K562 (cell line): ENCODE data around the gene RTP3. TPM values are rescaled to one million over a fixed set of nuclear protein-coding genes. Genes with fewer than 3 reads are reported as not detected.

Source experiments
- ATAC-seq: fragments of 200-7000 bp; cut with Tn5 transposase; 3 replicates; pipeline ENCODE4 v1.9.1; 2020; ENCODE audit warnings: moderate library complexity
- BruUV-seq: library from RNA; stranded (reverse); fragments of 400-500 nt; replicated peaks from 2 replicates; lab custom pipeline; 2021; lab: Mats Ljungman, UMichigan
- CTCF ChIA-PET: fragments of 300-600 bp; formaldehyde crosslinking; extraction: SDS; loops from one replicate; lab custom pipeline; 2021; ENCODE audit warnings: low intra/inter-chr PET ratio; lab: Yijun Ruan, JAX
- POLR2A ChIA-PET: fragments of 300-600, 350-650 bp; sonication (Branson Sonifier 250); formaldehyde crosslinking; extraction: SDS; loops from one replicate; lab custom pipeline; 2021; ENCODE audit warnings: antibody characterized with exemption, inconsistent platforms; lab: Yijun Ruan, JAX
- DNase-seq, 4 experiments: peaks; one replicate each; pipeline versions ENCODE4 v3.0.0 to v3.0.0-alpha.2; 2011 to 2018; ENCODE audit warnings: low spot score in 3 of 4, mixed read lengths in 3 of 4; ENCODE audit errors: extremely low read depth in 1 of 4
- FAIRE-seq: peaks from 2 replicates; lab custom pipeline; 2011; peaks lifted over from hg19 to GRCh38; lab: Jason Lieb, UNC
- H2AFZ ChIP-seq: 2 replicates; pipeline ENCODE4 v1.6.0; 2011; ENCODE audit warnings: low read depth, low read length, control low read depth, inconsistent platforms
- H3K27ac ChIP-seq: fragments of 200-600 bp; 3 replicates; pipeline ENCODE4 v1.8.0; 2011; ENCODE audit warnings: low read depth, mild to moderate bottlenecking, control low read depth, inconsistent platforms, low read length, moderate library complexity, mixed read lengths; ENCODE audit errors: extremely low read depth
- H3K27me3 ChIP-seq, 2 experiments: fragments of 300-600 bp in 1 of 2; 2 replicates in 1 of 2; 3 replicates in 1 of 2; pipeline versions ENCODE4 v1.6.0 to v1.8.0; 2011; ENCODE audit warnings: inconsistent platforms in 2 of 2, low read length in 2 of 2, mild to moderate bottlenecking in 1 of 2, mixed read lengths in 1 of 2, moderate library complexity in 1 of 2; ENCODE audit not compliant: control insufficient read depth in 2 of 2, insufficient read depth in 2 of 2
- H3K36me3 ChIP-seq: fragments of 300-600 bp; 3 replicates; pipeline ENCODE4 v1.8.0; 2011; ENCODE audit warnings: mild to moderate bottlenecking, low read length, inconsistent platforms; ENCODE audit not compliant: control insufficient read depth, insufficient read depth
- H3K4me1 ChIP-seq, 2 experiments: fragments of 200-600 bp in 1 of 2; replicated peaks in 1 of 2; 2 replicates in 1 of 2; 3 replicates in 1 of 2; pipeline versions ENCODE4 v1.5.1 to v1.8.0; 2011; ENCODE audit warnings: inconsistent platforms in 2 of 2, low read length in 2 of 2, mild to moderate bottlenecking in 1 of 2, mixed read lengths in 1 of 2, moderate library complexity in 1 of 2; ENCODE audit not compliant: control insufficient read depth in 2 of 2, insufficient read depth in 2 of 2
- H3K4me2 ChIP-seq: 2 replicates; pipeline ENCODE4 v1.6.1; 2011; ENCODE audit warnings: low read length, control low read depth, inconsistent platforms, mixed read lengths; ENCODE audit not compliant: insufficient read depth
- H3K4me3 ChIP-seq: fragments of 200-600 bp; sonication (generic), shearing (Covaris generic); 2 replicates; pipeline ENCODE4 v1.5.1; 2016; ENCODE audit warnings: control low read depth, inconsistent platforms
- H3K79me2 ChIP-seq: fragments of 200-600 bp; 3 replicates; pipeline ENCODE4 v1.8.0; 2011; ENCODE audit warnings: low read length, inconsistent platforms; ENCODE audit not compliant: control insufficient read depth, insufficient read depth
- H3K9ac ChIP-seq, 2 experiments: 2 replicates each; pipeline versions ENCODE4 v1.6.0 to v1.6.1; 2011; ENCODE audit warnings: low read depth in 2 of 2, low read length in 2 of 2, control low read depth in 1 of 2, inconsistent platforms in 1 of 2, mild to moderate bottlenecking in 1 of 2, mixed read lengths in 1 of 2; ENCODE audit not compliant: insufficient read depth in 1 of 2
- H3K9me1 ChIP-seq: one replicate; pipeline ENCODE4 v1.6.0; 2011; ENCODE audit warnings: inconsistent platforms, mild to moderate bottlenecking, low read length, moderate library complexity; ENCODE audit not compliant: control insufficient read depth, insufficient read depth
- H3K9me3 ChIP-seq: replicated peaks from 2 replicates; pipeline ENCODE4 v1.5.1; 2011; ENCODE audit warnings: low read depth, low read length, inconsistent platforms; ENCODE audit not compliant: control insufficient read depth, insufficient read depth
- H4K20me1 ChIP-seq: replicated peaks from 2 replicates; pipeline ENCODE4 v1.6.1; 2011; ENCODE audit warnings: low read length, inconsistent platforms, mixed read lengths; ENCODE audit not compliant: control insufficient read depth, insufficient read depth
- FOXP1 ChIP-seq: sonication (generic); formaldehyde crosslinking; IDR thresholded peaks from 2 replicates; pipeline ENCODE4 v1.8.0; 2022; ENCODE audit warnings: mild to moderate bottlenecking, missing genetic modification reagents
- NFE2 ChIP-seq: IDR thresholded peaks from 2 replicates; pipeline ENCODE4 v1.6.1; 2014; ENCODE audit warnings: antibody characterized with exemption, low read depth
- RBBP5 ChIP-seq: fragments of 200-600 bp; sonication (generic); IDR thresholded peaks from 2 replicates; pipeline ENCODE4 v1.6.1; 2012; ENCODE audit warnings: borderline replicate concordance, mild to moderate bottlenecking, low read length, control low read depth, inconsistent platforms; ENCODE audit not compliant: insufficient read depth, poor library complexity, severe bottlenecking
- WGBS: fragments of 100-300 bp; shearing (Covaris generic); methylation state at CpG from one replicate; pipeline ENCODE4 v1.1.6; 2016; ENCODE audit warnings: low coverage, mixed read lengths; ENCODE audit not compliant: insufficient coverage; ENCODE audit errors: missing lambda C conversion rate; 5-methylcytosine and 5-hydroxymethylcytosine counted together
- in situ Hi-C: fragments of 300-500 bp; cut with MboI; formaldehyde crosslinking; loops from 4 replicates; pipeline ENCODE4 v1.15.0; 2018; ENCODE audit warnings: inconsistent platforms, mixed read lengths
- intact Hi-C: fragments of 100-400 bp; cut with micrococcal nuclease; formaldehyde crosslinking; loops from 2 replicates; pipeline ENCODE4 v1.14.2; 2022
- polyA plus RNA-seq, 8 experiments: library from polyadenylated mRNA; depleted of rRNA in 4 of 8; stranded (reverse) in 5 of 8; unstranded in 3 of 8; fragments of >200 nt; fragmentation: Nextera tagmentation in 2 of 8; fragmentation: Illumina TruSeq in 1 of 8; extraction: Ambion mirVana in 2 of 8; extraction: Trizol in 1 of 8; gene quantifications; 2 replicates each; pipeline versions ENCODE4 v1.2.1 to v1.2.3, GENCODE V29; 2011 to 2014; ENCODE audit warnings: inconsistent platforms in 1 of 8, missing spikeins in 1 of 8
- total RNA-seq, 7 experiments: library from RNA; depleted of rRNA in 6 of 7; stranded (reverse); fragments of >200 nt in 6 of 7; fragmentation: Illumina TruSeq in 2 of 7; extraction: Trizol in 2 of 7; gene quantifications; 2 replicates each; pipeline versions ENCODE4 v1.2.1 to v1.2.3, GENCODE V29; 2011 to 2021; ENCODE audit warnings: low replicate concordance in 1 of 7
- TF ChIP-seq, protein P1 (sequence below): IDR thresholded peaks from 2 replicates; pipeline ENCODE4 v1.6.1; 2014; ENCODE audit warnings: antibody characterized with exemption

The RTP3 gene
- total and polyA plus RNA-seq, 9 of the 15 experiments (the other 6 are each of a cell fraction or from before 2014, with no cell fraction given), result not detected

DNA sequence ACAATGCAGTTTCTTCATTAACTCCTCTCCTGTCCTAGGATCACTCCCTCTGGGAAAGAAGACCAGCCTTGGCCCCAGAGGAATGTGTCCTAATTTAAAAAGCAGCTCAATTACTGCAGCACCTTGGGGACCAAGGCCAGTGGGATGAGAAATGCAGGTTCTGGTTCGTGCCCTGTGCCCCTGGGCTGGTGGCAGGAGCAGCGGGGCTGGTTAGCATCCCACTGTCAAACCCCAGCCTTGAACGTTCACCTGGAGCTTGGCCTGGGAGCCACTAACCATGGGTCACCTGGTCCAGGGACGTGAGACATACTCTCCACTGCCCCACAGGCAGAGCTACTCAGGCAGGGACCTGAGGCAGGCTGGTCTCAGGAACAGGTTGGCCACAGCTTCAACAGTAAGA, 8.4 kb upstream of the RTP3 start:
- no peak overlapping the region for H3K27ac ChIP-seq
- 0 out of 4 replicates have a peak overlapping the region, but pooled peaks of 1 of the 2 experiments have one; percentile 3 for H3K9ac ChIP-seq
- peaks cover 31 to 41% of the 10 kb centered on the region in 2 experiments; a peak in 4 of 5 replicates for H3K4me1 ChIP-seq
- H3K9me3 ChIP-seq, result no peaks in the 10 kb centered on the region
- intact Hi-C loops, result loop anchor here (1.0 to 2.0 kb wide), 2 partner anchors 20 to 141 kb away; no protein-coding TSS in a partner anchor
- CTCF ChIA-PET, result interaction anchor here (0.5 to 7.1 kb wide), 10 partner anchors 20 to 229 kb away, joined by 3 to 177 read pairs (median 3); no protein-coding TSS in a partner anchor
- no peaks in the 10 kb centered on the region for H3K79me2 ChIP-seq
- H3K27me3 ChIP-seq, result no peaks in the 10 kb centered on the region
- POLR2A ChIA-PET, result interaction anchor here (0.6 to 2.4 kb wide), 8 partner anchors 11 to 183 kb away, joined by 3 to 25 read pairs (median 3); no protein-coding TSS in a partner anchor
- TF ChIP-seq, protein P1, sequence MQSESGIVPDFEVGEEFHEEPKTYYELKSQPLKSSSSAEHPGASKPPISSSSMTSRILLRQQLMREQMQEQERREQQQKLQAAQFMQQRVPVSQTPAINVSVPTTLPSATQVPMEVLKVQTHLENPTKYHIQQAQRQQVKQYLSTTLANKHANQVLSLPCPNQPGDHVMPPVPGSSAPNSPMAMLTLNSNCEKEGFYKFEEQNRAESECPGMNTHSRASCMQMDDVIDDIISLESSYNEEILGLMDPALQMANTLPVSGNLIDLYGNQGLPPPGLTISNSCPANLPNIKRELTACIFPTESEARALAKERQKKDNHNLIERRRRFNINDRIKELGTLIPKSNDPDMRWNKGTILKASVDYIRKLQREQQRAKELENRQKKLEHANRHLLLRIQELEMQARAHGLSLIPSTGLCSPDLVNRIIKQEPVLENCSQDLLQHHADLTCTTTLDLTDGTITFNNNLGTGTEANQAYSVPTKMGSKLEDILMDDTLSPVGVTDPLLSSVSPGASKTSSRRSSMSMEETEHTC, result no peak
- peak; percentile 3 for TF ChIP-seq RBBP5
- no peak for TF ChIP-seq FOXP1 (CRISPR knock-in tag)
- TF ChIP-seq NFE2, result no peak
- H3K9me1 ChIP-seq, result peaks cover 2% of the 10 kb centered on the region
- FAIRE-seq (no peak), DNase-seq (no peak), ATAC-seq (0 out of 3 replicates have a peak, but pooled peaks have one; percentile 4)
- in situ Hi-C loops, result loop anchor here (5.0 kb wide), 1 partner anchor 68 kb away; no protein-coding TSS in a partner anchor
- 0 out of 2 replicates have a peak, but pooled peaks cover 3% of the 10 kb centered on the region for H4K20me1 ChIP-seq
- H2AFZ ChIP-seq, result peak overlapping the region; percentile 65
- peak overlapping the region; percentile 50; the same call in 1 of the 2 replicates for H3K4me2 ChIP-seq
- no peak overlapping the region for H3K4me3 ChIP-seq
- BruUV-seq, result no TSS peak
- H3K36me3 ChIP-seq, result no peaks in the 10 kb centered on the region
- 40% methylated on average over 4 of the region's 4 CpGs for WGBS
